GM19239 (cell line): ENCODE results near the gene AVEN.

Source experiments
- DNase-seq: peaks from one replicate; pipeline ENCODE4 v3.0.0; 2011; ENCODE audit warnings: low spot score; ENCODE audit not compliant: insufficient read length
- FAIRE-seq: peaks from 2 replicates; lab custom pipeline; 2011; peaks lifted over from hg19 to GRCh38; lab: Jason Lieb, UNC

Gene AVEN

DNA sequence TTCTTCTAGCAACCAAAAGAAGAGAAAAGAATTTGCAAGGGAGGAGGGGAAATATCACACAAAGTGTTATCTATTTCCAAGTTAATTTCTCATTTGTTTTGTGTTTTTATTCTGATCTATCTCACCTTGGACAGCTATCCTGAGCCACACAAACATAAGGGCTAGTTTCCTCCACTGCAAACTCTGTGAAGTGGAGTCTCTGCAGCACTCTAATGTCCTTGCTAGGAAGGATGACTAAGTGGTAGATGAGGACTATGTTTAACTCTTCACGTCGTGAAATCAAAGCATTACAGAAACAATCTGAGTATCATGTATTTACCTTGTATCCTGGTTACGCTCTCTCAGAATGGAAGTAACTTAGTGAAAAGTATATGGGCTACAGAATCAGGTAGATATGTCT, 104.6 kb downstream of the AVEN start:
- FAIRE-seq = no peak
- DNase-seq = no peak

DNA sequence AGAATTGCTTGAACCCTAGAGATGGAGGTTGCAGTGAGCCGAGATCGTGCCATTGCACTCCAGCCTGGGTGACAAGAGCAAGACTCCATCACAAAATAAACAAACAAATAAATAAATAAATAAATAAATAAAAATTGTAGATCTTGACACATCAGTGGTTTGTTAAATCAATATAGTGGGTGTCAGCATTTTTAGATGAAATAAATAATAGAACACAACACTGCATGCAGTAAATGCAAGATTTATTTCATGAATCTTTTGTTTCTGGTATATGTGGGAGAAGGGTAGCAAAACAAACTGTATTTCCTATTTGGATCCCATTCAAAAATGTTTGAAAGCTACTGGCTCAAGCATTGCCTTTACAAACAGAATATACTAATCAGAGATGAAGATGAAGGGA, 106.3 kb downstream of the AVEN start:
- DNase-seq = no peak
- FAIRE-seq = no peak

DNA sequence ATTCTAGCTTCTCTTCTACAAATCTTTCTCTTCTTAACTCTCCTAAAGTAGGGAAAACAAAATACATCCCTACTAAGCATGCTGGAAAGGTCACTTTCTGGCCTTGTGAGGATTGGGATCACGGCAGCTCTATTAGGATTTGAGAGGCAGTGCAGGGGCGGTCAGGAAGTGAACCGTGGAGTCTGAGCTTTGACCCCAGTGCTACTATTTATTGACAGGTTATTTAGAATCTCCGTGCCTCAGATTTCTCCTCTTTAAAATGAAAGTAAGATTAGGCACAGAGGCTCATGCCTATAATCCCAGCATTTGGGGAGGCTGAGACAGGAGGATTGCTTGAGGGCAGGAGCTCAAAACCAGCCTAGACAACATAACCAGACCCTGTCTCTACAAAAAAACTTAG, 112.7 kb downstream of the AVEN start:
- DNase-seq (no peak), FAIRE-seq (no peak)

DNA sequence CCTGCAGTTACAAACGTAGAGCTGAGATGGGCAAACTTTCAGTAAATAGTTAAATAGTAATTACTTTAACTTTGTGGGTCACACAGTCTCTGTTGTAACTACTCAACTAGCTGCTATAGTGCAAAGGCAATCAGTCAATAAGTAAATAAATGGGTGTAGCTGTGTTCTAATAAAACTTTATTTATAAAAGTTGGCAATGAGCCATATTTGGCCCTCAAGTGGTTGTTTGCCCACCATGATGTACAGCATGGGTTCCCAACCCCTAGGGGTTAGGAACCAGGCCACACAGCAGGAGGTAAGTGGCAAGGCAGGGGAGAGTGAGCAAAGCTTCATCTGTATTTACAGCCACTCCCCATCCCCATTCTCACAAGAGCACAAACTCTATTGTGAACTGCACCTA, 115.6 kb downstream of the AVEN start:
- FAIRE-seq (no peak), DNase-seq (no peak)

DNA sequence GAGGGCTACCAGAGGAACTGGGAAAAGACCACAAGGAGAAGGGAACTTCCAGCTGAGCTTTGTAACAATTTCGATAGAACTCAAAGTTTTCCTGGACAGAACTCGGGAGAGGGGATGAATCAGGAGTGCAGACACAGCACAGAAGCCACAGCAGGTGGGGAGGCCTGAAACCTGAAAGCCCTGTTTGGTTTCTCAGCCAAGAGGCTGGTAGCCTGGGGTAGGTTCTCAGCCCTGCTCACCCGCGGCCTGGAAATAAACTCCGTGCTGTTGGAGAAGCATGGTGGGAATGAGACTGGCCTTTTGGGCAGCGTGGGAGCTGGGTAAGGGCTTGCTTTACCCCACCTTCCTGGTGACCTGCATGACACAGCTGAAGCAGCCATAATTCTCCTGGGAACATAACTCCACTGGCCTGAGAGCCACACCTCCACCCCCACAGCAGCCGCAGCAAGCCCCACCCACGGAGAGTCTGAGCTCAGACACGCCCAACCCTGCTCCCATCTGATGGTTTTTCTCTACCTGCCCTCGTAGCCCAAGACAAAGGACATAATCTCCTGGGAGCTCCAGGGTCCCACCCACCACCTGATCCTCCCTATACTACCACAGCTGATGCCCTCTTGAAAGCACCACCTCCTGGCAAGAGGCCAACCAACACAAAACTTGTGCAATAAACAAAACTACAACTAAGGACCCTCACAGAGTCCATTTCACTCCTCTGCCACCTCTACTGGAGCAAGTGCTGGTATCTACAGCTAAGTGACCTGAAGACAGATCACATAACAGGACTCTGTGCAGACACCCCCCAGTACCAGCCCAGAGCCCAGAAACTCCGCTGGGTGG, 123.2 kb downstream of the AVEN start:
- no peak for FAIRE-seq
- DNase-seq = no peak

DNA sequence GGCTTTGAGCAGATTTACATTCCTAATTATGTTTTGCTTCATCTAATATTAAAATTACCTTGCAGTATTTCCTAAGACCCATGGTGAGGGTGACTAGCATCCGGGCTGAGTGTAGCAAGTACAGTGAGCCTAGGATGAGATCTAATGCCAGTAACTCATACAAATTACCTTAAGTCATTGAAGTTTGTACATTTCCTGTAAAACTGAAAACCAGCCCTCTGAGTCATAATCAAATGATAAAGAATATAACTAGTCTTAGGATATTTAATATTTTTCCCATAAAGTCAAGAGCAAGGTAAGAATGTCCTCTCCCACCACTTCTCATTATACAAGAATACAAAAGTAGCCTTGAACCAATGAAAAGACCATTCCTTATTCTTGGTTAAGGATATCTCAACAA, 125.5 kb downstream of the AVEN start:
- DNase-seq (no peak), FAIRE-seq (peak; percentile 33)

DNA sequence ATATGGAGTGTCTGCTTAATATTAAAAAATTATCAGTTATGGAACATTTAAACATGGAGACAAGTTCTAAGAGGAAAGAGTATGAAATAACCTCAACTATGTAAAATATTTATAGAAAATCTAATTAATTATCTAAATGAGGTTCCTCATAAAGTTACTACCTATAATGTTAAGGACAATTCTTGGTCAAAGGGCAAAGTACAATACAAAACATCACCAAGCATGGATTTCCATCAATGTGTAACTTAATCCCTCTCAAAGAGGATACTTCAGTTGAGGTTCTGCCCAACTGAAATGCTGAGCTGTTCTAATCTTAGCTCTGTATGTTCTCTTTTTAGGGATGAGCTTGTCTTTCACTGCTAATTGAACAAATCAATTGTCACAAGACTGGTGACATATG, 126.7 kb downstream of the AVEN start:
- DNase-seq (no peak), FAIRE-seq (no peak)

DNA sequence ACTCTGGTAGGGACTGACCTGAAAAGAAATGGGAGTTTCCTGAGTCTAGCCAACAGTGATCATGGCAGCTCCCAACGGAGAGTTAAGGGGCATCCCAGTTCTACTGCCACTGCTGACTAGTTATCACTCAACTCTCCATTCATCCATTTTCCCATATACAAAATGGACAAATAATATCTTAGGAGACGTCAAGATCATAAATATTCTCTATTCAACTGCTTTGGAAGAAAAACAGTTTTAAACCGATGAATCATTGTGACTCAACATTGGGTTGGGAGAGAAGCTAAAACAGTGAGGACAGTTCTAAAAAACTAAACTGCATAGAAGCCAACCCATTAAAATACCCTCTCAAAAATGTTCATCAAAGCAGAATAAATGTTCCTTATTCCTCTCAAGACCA, 128.3 kb downstream of the AVEN start:
- DNase-seq (no peak), FAIRE-seq (no peak)

DNA sequence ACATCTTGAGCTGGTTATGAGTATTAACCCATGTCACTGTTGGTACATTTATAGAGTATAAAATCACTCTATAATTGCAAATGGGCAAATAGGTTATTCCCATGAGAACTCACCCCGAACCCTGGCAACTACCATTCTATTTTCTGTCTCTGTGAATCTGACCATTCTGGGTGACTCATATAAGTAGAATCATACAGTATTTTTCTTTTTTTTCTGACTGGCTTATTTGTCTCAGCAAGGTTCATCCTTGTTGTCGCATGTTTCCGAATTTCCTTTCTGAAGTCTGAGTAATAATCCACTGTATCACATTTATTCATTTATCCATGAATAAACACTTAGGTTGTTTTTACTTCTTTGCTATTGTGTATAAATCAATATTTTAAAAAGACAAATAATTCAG, 130.6 kb downstream of the AVEN start:
- no peak for FAIRE-seq
- DNase-seq = no peak

DNA sequence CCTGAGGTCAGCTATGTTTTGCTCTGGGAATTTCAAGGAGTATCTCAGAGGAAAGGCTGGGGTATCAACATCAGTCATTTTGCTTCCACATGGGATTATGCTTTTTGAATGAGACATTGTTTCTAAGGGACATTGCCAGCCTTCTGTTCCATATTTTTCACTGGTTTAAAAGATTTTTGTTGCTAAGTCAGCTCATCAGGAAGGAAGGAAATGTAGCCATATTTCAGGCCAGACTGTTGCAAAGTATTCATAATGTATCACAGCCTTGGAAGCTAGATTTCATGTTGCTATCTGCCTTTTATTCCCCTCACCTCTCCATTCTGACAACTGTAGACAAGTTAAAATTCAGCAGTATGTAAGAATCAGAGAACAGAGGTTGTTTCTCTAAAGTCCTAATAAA, 131.7 kb downstream of the AVEN start:
- DNase-seq (no peak), FAIRE-seq (no peak)

DNA sequence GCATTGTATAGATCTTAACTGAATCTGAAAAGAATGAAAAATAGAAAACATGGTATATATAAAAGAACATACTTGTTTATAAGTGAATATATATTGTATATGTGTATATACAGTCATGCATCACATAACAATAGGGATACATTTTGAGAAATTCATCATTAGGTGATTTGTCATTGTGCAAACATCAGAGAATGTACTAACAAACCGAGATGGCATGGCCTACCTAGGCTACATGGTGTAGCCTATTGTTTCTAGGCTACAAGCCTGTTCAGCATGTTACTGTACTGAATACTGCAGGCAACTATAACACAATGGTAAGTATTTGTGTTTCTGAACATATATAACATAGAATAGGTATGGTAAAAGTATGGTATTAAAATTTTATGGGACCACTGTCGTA, 135.3 kb downstream of the AVEN start:
- no peak for FAIRE-seq
- no peak for DNase-seq

DNA sequence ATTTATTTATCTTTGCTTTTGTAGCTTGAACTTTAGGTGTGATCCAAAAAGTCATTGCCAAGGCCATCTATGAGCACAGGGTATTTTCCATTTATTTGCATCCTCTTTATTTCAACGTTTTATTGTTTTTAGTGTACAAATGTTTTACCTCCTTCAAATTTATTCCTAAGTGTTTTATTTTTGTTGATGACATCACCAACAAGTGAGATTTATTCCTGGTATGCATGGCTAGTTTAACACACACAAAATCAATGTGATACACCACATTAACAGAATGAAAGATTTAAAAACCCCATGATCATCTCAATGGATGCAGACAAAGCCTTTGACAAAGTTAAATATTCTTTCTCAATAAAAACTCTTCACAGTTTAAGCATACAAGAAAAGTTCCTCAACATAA, 137.0 kb downstream of the AVEN start:
- DNase-seq = no peak
- no peak for FAIRE-seq

DNA sequence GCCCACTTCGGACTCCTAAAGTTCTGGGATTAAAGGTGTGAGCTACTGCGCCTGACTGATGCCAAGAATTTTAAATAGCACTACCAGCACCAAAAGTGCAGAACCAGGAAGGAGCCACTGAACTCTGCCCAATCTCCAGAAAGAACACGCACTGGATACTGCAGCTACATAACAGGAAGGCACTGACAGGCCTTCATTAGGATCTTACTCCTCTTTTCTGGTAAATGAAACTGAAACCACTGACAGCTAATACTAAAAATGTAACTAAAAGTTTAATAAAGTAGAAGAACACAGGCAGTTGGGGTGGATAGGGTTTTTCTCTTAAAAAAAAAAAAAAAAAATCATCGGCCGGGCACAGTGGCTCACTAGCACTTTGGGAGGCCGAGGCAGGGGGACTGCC, 144.8 kb downstream of the AVEN start:
- DNase-seq (peak; percentile 5), FAIRE-seq (no peak)

DNA sequence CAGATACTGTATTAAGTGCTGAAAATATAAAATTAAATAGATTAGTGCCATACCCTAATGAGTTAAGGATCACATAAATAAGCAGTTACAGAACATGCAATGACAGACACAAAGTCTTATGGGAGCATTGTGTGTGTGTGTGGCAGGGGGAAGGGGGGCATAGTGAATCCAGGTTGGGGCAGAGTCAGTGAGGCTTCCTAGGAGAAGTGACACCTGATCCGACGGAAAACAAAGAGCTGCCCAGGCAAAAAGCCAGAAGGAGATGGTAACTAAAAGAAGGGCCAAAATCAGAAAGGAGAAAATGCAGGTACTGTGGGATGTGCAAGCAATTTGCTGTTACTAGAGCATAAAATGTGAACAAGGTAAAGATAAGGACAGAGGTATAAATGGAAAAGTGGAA, 150.8 kb downstream of the AVEN start:
- DNase-seq = no peak

DNA sequence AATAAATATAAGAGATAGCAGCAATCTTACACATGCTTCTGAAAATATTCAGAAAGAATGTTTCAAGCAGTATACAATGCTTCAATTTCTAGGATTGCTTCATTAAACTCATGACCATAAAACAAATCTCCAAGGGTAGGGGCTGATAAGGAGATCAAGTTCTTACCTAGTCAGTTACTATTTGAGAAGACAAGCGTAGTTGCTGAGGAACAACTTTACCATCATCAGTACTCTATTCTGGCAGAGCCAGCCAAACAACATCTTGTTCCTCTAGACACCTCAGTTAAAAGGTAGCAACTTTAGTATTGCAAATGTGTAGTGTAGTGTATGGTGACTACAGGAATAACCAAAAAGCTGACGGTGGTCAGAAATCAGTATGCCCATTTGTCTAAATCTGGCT, 156.1 kb downstream of the AVEN start:
- no peak for DNase-seq
- no peak for FAIRE-seq

More for the DNA sequence above, 150.8 kb downstream of the AVEN start:
- no peak for FAIRE-seq

DNA sequence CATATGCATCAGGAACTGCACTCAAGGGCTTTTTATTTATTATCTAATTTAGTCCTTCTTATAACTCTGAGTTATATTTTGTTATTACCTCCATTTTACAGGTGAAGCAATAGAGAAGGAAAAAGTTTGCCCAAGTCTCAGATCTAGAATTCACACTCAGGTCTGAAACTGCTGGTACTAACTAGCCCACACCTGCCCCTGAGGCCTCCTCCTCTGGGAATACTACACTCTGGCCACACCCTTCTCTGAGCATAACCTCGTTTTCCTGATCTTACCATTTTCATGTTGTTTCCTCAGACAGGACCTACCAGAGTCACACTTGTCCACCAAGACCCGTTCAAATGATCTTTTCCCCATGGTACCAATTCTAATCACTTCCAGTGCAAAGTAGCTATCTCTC, 164.8 kb downstream of the AVEN start:
- no peak for DNase-seq
- no peak for FAIRE-seq

DNA sequence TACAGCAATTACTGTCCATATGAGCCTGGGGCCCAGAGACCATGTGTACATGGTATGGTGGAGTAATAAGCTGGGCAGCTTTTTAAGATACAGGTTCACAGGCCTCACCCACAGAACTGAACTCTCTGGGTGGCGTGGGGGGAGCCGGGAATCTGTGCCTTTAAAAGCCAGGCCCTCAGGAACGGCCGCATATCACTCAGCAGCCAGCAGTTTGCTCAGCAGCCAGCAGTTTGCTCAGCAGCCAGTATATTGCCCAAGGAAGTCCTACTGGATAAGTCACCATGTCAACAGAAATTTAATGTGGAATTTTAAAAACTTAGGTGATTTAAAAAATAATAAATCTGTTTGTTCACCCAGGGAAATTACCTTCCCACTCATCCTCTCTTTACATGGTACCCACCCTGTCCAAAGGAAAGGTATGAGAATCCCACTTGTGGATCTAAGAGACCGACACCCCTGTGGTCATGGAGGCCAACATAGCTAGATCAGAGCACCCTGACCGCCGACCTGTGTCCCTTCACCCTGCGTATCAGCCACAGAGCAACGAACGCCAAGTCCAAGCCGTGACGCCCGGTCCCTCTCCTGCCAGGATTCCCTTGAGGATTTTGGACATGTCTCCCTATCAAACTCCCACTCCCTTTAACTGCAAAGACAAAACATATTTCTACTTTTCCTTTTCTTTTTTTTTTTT, 166.4 kb downstream of the AVEN start:
- DNase-seq (no peak), FAIRE-seq (no peak)

DNA sequence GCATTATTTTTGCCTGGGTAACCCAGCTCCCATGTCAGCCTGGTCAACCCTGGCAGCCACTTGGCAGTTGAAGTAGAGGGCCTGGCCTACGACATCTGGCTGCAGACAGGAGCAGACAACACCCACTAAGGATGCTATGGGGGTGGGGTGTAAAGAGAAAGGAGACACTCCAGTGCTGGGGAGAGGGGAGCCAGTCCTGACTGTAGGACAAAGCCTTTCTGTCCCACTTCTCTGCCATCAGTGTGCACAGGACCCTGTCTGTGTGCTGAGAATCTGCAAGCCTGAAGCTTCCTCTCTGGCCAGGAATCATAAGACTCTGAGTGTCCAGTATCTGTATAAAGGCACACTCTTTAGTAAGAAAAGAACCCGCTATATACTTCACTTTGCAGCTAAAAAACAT, 167.0 kb downstream of the AVEN start:
- DNase-seq = no peak
- no peak for FAIRE-seq

DNA sequence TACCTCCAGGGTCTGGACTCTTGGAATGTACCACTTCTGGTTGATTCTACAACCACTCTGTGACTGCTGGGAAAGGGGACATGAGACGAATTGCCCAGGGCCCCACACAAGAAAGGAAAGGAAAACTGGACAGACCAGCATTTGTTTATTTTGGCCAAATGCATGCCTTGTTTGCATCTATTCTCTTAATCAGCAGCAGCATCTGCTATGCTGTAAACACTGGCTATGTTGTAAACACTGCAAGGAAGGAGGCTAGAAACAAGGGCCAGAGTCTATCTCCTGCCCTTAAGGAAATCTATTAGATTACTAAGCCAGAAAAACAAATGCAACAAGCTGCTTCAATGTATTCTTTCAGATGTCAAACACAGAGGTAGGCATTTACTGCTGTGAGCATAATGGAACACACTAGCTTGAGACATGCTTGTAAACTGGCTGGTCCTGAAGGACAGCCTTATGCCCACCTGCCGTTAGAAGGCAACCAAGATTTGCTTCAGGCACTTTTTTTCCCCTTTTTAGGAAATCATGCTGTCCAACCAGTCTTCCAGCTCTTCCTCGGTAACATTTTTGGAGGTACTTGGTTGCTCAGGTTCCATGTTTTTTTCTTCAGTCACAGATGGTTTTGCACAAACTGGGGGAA, 172.8 kb downstream of the AVEN start:
- FAIRE-seq (no peak), DNase-seq (no peak)

DNA sequence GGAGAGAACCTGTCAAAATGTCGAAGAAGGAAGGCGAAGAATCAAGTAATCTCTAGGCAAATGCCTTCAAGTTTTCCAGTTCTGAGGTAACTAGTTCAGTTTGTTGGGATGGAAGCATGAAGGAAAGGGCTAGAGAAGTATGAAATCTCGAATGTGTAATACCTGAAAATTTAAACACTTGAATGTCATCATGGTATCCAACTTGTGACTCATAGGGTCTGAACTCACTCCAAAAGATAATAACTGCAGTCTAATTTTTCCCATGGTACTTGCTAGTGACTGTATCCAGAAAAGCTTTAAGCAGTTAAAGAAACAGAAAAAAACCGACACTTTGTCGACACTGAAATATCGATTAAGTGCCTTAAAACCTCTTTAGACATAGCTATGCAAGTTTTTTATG, 173.6 kb downstream of the AVEN start:
- FAIRE-seq = no peak
- DNase-seq = no peak

DNA sequence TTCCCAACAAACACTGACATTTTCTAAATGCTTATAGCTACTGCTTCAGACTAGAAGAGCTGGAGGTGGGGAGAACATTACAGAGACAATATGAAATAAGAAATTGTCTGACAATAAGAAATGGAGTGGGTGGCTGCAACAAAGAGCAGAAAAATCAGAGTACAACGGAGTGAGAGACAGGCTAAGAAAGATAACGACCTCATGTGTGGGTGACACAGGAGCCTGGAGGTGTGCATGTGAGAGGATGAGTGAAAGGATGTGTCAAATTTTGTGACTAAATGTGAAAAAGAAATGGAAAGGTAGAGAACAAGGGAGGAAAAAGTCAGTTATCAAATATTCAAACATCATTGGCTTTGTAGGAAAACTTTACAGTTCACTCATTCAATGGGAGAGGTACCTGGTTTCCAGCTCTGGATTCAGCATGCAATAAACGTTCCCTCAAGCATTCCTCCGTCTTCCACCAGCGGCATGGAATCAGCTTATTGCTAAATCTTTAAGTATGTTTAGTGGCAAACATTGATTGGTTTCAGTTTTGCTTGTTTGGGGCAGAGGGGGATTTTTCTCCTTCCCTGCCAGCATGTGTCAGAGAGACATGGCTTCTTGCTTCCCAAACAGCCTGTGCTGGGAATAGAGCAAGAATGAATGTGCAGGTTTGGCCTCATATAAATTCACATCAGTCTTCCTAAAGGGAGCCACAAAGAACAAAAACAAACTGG, 174.5 kb downstream of the AVEN start:
- no peak for DNase-seq
- FAIRE-seq = no peak
